Dedifferentiated amniotic fluid mesenchymal stem cell (primary cell): ENCODE measurements around the gene EPYC.
"Not testable (repeated sequence)": the region's sequence is repeated elsewhere in the genome, so short reads cannot be mapped to it uniquely, and the experiment has no call there.

Experiments used
- DNase-seq: peaks from one replicate; pipeline ENCODE4 v3.0.0-alpha.2; 2016; ENCODE audit errors: extremely low spot score

The EPYC gene

GRCh38 chr12:90991952-90992465 is 12.8 kb downstream of the EPYC start:
- no peak for DNase-seq

- no peak for DNase-seq
Observed at GRCh38 chr12:90990611-90991010, 14.2 kb downstream of the EPYC start.

GRCh38 chr12:90989686-90990111 is 15.1 kb downstream of the EPYC start:
- DNase-seq = no peak

GRCh38 chr12:90987520-90987919 is 17.3 kb downstream of the EPYC start:
- DNase-seq = no peak

- no peak for DNase-seq
Observed at GRCh38 chr12:90987101-90987500, 17.7 kb downstream of the EPYC start.

- not testable (repeated sequence) for DNase-seq
Observed at GRCh38 chr12:90985331-90985730, 19.4 kb downstream of the EPYC start.

GRCh38 chr12:90984114-90984513 is 20.7 kb downstream of the EPYC start:
- DNase-seq = no peak

- DNase-seq = no peak
Observed at GRCh38 chr12:90982170-90982569, 22.6 kb downstream of the EPYC start.

GRCh38 chr12:90979951-90980350 is 24.8 kb downstream of the EPYC start:
- DNase-seq = peak; percentile 54

- no peak for DNase-seq
Observed at GRCh38 chr12:90979019-90979418, 25.8 kb downstream of the EPYC start.

- DNase-seq = peak; percentile 91
Observed at GRCh38 chr12:90978117-90978770, 26.5 kb downstream of the EPYC start.

GRCh38 chr12:90977224-90977623 is 27.5 kb downstream of the EPYC start:
- peak; percentile 42 for DNase-seq

GRCh38 chr12:90974286-90974685 is 30.5 kb downstream of the EPYC start:
- DNase-seq = no peak

GRCh38 chr12:90972226-90972625 is 32.5 kb downstream of the EPYC start:
- DNase-seq = no peak

GRCh38 chr12:90970911-90971310 is 33.9 kb downstream of the EPYC start:
- no peak for DNase-seq

- DNase-seq = no peak
Observed at GRCh38 chr12:90970471-90970870, 34.3 kb downstream of the EPYC start.

- DNase-seq = no peak
Observed at GRCh38 chr12:90969851-90970250, 34.9 kb downstream of the EPYC start.

- DNase-seq = no peak
Observed at GRCh38 chr12:90969346-90969745, 35.4 kb downstream of the EPYC start.

- DNase-seq = no peak
Observed at GRCh38 chr12:90965204-90965603, 39.6 kb downstream of the EPYC start.

GRCh38 chr12:90964616-90965015 is 40.2 kb downstream of the EPYC start:
- no peak for DNase-seq

GRCh38 chr12:90963946-90964345 is 40.8 kb downstream of the EPYC start:
- no peak for DNase-seq

- no peak for DNase-seq
Observed at GRCh38 chr12:90961154-90961553, 43.6 kb downstream of the EPYC start.

- peak; percentile 72 for DNase-seq
Observed at GRCh38 chr12:90959538-90960139, 45.1 kb downstream of the EPYC start.

GRCh38 chr12:90959032-90959431 is 45.7 kb downstream of the EPYC start:
- peak; percentile 36 for DNase-seq
